HG02798 (cell line): Measurements from ENCODE around the gene CLPTM1.

Source experiments
- ATAC-seq: cut with Tn5 transposase; IDR thresholded peaks from one replicate; pipeline ENCODE4 v1.9.1; 2021; ENCODE audit warnings: mild to moderate bottlenecking; ENCODE audit not compliant: unreplicated experiment, poor library complexity

The CLPTM1 gene

DNA sequence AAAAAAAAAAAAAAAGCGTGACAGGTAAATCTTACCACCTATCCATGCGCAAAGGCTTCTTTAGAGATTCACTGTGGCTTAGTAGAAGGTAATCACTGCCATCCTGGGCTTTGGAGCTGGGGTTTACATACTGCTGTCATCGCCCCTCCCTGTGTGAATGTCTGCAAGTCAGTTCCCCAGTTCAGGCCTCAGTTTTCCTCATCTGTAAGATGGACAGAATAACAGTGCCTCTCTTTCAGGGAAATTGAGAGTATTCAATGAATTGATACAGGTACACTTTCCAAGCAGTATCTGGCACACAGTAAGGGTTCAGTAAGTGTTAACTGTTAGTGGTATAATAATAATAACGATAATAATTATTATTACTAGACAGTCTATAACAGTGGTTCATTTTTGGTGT is 48.3 kb downstream of the CLPTM1 start:
- ATAC-seq: no peak

DNA sequence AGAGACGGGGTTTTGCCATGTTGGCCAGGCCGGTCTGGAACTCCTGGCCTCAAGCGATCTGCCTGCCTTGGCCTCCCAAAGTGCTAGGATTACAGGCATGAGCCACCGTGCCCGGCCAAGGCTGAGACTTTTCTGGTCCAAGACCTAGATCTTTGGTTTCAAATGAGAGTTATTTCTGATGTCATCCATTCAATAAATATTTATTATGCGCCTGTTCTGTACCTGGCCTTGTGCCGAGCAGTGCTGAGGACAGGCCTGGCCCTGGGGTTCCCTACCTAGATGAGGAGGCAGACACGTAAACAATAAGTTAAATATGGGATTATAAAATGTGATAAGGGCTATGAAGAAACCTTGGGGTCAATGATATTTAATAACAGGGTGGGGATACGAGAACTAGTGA is 50.6 kb downstream of the CLPTM1 start:
- ATAC-seq: no peak

DNA sequence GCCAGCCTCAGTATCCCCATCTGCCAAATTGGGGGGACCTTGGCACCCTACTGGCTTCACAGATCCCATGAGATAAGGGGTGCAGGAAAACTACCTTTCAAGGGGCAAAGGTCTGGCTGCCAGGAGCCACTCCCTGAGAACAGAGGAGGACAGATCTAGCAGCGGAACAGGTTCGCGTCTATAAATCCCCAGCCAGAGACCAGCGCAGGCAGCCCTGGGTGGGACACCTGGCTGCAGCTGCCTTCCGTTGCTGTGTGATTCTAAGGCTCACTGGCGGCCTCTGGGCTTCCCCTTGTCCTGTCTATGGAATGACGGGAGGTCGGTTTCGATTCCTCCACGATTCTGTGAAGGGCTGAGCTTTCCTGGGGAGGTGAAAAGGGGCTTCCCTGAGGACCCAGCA is 53.4 kb downstream of the CLPTM1 start:
- no peak for ATAC-seq

DNA sequence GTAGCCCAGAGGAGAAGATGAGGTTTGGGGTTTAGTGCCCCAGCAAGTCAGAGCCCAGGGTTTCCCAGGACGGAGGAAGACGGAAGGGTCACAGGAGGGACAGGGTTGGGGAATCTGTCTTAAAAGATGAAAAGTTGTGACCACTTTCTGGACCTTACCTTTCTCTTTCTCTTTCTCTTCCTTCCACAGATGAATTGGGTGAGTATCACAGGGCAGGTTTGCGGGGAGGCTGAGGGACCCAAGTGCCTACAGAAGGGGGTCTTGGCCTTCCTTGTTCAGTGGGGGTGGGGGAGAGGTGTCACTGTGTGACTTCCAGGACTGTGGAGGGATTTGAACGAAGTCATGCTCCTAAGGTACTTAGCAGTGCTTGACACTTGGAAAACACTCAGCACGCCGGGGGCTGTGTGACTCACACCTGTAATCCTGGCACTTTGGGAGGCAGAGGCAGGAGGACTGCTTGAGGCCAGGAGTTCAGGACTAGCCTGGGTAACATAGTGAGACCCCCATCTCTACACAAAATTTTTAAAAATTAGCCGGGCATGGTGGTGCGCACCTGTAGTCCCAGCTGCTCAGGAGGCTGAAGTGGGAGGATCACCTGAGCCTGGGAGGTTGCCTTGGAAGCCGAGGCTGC is 54.6 kb downstream of the CLPTM1 start:
- no peak for ATAC-seq

DNA sequence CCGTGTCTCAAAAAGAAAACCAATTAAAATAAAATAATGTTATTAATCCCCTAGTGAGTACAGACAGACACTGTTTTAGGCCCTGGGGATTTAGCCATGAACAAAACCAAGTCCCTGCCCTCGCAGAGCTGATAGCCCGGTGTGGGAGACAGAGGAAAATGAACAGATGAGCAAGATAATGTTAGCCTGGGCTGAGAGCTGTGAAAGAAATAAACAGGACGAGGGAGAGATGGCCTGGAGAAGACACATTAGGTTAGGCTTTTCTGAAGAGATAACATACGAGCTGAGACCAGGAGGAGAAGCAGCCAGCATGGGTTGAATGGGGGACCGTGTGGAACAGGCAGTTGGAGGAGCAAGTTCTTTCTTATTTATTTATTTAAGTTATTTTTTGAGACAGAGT is 55.1 kb downstream of the CLPTM1 start:
- no peak for ATAC-seq

DNA sequence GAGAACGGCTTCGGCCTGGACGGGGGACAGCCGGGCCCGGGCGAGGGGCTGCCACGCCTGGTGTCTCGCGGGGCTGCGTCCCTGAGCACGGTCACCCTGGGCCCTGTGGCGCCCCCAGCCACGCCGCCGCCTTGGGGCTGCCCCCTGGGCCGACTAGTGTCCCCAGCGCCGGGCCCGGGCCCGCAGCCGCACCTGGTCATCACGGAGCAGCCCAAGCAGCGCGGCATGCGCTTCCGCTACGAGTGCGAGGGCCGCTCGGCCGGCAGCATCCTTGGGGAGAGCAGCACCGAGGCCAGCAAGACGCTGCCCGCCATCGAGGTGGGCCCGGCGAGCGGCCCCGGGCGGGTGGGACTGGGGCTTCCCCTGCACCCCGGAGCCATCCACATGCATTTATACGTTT is 56.8 kb downstream of the CLPTM1 start:
- ATAC-seq: no peak

DNA sequence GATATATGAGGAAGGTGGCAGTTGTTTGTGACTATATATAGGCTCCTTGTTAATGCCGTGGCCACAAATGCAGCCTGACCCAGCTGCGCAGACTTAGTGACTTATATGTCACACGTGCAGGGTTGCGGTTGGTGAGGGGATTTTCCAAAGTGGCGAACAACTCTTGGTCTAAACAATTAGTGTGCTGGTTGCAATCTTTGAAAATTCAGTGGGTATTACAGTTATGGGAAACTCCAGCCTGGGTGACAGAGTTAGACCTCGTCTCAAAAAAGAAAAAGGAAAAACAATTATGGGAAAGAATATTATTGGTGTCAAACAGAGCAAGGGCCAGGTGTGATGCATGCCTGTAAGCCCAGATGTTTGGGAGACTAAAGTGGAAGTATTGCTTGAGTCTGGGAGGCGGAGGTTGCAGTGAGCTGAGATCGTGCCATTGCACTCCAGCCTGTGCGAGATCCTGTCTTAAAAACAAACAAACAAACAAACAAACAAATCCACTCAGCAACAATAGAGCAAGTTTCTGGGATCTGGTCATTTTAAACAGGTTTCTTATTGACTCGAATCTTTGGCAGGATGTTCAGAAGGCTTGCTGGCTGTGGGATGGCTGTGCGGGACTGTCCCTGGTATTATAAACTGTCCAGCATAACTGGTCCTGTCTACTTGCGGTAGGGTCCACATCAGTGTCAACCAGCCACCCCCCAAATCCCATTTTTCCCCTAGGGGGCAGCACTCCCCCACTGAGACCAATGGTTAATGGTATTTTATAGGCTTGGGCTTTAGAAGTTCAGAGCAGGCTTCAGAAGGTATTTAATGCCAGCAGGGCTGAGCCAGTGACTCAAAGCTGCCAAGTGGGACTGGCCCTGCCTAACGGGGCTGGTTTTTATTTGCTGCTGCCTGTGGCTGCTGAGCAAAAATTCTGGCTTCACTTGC is 61.5 kb downstream of the CLPTM1 start:
- ATAC-seq: peak; percentile 79

DNA sequence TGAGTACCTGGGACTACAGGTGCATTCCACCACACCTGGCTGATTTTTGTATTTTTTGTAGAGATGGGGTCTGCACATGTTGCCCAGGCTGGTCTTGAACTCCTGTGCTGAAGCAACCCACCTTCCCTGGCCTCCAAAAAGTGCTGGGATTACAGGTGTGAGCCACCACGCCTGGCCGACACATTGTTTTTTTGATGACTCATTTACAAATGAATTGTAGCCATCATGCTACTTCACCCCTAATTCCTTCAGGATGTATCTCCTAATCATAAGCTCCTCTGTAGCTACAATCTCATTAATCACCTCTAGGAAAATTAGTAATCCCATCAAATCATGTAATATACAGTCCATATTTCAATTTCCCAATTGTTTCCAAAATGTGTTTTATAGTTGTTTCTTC is 64.0 kb downstream of the CLPTM1 start:
- ATAC-seq: no peak

DNA sequence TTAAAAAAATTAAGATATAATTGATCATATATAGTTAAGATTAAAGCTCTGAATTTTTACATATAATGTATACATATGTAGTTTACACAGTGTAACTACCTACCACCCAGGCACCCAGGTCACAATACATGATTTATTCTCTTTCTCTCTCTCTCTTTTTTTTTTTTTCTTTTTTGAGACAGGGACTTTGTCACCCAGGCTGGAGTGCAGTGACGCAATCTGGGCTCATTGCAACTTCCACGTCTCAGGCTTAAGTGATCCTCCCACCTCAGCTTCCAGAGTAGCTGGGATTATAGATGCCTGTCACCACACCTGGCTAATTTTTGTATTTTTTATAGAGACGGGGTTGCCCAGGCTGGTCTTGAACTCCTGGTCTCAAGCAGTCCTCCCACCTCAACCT is 64.9 kb downstream of the CLPTM1 start:
- ATAC-seq: no peak

DNA sequence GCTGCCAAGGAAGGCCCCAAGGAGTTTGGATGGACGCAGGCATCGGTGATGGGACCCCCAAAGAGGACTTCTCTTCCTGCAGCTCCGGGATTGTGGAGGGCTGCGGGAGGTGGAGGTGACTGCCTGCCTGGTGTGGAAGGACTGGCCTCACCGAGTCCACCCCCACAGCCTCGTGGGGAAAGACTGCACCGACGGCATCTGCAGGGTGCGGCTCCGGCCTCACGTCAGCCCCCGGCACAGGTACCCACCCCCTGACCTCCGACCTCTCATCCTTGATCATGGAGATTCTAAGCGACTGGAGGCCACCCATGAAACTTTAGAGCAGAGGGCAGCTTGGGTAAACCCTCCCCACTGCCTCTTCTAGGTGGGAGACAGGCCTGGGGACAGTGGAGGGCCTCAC is 66.8 kb downstream of the CLPTM1 start:
- ATAC-seq: no peak

DNA sequence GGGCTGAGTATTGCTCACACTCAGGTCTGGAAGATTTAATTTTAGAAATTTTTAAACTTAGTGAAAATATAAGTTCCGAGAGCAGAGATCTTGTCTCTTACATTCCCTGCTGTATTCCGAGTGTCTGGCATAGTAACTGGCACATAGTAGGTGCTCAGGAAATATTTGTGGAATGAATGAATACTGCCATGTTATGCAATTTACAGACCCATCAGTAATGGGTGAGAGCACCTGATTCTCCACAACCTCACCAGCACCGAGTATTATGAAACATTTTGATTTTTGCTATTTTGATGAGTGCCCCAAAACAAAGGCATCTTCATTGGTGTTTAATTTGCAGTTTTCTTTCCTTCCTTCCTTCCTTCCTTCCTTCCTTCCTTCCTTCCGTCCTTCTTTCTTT is 67.9 kb downstream of the CLPTM1 start:
- no peak for ATAC-seq

DNA sequence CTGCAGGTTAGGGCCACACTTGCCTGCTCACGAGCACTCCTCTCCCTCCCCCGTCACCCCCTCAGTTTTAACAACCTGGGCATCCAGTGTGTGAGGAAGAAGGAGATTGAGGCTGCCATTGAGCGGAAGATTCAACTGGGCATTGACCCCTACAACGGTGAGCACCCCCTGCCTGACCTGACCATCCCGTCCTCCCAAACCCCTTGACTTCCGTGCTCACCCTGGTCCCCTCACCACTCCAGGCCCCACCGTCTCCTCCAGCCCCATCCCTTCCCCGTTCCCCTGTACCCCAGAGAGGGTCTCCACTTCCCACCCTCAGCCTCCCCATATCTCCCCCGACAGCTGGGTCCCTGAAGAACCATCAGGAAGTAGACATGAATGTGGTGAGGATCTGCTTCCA is 70.1 kb downstream of the CLPTM1 start:
- no peak for ATAC-seq

DNA sequence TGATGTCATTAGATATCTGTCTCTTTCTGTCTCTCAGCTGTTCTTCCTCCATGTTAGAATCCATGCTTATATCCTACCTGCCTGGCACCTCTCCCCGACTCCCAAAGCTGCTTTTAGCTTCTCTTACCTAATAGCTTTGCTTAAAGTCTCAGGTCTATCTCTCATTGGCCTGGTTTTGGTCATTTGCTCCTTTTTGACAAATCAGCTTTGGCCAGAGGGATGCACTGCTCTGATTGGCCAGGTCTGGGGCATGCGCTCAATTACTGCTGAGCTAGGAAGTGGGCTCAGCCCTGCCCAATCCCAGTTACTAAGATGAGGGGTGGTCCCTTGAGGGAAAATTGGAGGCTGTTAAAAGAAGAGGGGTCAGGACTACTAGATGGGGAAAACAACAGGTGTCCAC is 72.2 kb downstream of the CLPTM1 start:
- ATAC-seq: no peak

DNA sequence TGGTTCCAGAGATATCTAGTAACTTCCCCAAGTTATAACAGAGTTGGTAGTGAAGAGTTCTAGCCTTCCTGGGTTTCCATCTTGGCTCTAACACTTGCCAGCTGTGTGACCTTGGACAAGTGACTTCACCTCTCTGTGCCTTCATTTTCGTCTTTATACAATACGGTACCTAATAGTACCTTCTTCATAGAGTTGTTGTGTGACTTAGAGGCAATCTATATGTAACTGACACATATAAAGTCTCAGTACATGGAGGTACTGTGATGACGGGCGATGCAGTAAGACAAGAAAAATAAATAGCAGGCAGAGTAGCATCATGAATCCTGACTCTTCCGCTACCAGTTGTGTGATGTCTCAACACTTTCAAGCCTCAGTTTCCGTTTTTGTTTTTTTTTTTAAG is 75.6 kb downstream of the CLPTM1 start:
- no peak for ATAC-seq

DNA sequence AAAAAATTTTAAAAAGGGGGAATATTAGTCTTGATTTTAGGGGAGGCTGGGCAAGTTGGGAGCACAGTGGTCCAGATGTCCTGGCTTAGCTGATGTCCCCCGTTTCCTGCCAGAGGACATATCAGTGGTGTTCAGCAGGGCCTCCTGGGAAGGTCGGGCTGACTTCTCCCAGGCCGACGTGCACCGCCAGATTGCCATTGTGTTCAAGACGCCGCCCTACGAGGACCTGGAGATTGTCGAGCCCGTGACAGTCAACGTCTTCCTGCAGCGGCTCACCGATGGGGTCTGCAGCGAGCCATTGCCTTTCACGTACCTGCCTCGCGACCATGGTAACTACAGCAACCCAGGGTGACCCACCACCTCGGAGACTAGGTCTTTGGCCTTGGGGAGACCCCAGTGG is 77.2 kb downstream of the CLPTM1 start:
- no peak for ATAC-seq

DNA sequence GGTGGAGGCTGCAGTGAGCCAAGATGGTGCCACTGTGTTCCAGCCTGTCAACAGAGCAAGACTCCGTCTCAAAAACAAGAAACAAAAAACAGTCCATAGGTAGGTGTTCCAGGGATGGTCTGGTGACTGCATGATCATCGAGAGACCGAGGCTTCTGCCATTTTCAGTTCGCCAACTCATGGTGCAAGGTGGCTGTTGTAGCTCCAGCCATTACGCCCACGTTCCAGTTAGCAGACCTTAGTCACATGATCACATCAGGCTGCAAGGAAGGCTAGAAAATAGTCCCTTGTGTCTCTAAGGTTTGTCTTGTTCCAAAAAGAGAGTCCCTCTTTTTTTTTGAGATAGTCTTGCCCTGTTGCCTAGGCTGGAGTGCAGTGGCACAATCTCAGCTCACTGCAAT is 80.6 kb downstream of the CLPTM1 start:
- no peak for ATAC-seq

DNA sequence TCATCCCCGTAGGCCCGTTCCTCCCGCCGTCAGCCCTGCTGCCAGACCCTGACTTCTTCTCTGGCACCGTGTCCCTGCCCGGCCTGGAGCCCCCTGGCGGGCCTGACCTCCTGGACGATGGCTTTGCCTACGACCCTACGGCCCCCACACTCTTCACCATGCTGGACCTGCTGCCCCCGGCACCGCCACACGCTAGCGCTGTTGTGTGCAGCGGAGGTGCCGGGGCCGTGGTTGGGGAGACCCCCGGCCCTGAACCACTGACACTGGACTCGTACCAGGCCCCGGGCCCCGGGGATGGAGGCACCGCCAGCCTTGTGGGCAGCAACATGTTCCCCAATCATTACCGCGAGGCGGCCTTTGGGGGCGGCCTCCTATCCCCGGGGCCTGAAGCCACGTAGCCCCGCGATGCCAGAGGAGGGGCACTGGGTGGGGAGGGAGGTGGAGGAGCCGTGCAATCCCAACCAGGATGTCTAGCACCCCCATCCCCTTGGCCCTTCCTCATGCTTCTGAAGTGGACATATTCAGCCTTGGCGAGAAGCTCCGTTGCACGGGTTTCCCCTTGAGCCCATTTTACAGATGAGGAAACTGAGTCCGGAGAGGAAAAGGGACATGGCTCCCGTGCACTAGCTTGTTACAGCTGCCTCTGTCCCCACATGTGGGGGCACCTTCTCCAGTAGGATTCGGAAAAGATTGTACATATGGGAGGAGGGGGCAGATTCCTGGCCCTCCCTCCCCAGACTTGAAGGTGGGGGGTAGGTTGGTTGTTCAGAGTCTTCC is 82.4 kb downstream of the CLPTM1 start:
- ATAC-seq: no peak

DNA sequence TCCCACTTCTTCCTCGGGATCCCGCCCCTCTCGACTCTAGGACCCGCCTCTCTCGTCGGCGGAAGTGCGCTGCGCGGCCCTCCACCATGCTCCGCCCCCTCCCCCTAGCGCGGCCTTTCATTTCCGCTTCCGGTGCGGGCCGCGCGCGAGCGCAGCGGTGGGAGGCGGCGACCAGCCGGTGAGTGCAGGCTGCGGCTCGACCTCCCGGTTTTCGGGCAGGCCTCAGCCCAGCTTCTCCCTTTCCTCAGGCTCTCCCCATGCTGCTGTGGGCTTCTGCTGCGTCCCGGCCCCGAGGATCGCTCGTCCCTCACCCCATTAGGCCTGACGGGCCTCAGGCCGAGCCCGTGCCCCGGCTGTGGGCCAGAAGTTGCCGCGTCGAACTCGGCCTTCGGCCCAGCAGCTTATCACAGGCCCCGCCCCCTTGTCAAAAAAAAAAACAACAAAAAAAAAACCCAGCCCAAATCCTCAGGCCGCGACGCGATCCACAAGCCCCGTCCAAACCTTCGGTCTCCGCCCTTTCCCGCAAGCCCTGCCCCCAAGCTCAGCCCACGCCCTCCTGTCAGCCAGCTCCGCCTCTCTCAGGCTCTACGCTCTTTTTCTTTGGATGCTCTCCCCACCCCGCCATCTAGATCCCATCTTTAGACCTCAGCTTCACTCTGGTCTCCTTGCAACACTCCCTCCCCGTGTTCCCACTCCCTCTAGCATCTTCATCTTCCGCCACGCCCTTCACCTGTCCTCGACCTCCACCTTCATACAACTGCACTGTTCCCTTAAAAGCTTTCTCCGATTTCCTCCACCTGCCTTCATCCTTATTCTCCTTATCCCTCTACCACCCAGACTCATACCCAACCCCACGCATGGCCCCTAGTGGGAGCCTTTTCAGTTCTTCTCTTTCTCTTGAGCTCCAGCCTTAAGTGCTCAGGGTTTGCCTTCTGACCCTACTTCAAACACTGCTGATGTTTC is 84.0 kb downstream of the CLPTM1 start, which contains the start of gene CLASRP:
TSS of gene CLASRP (plus strand) at position 115 of the 963 bp plus-strand sequence. CDS start 1,168 bp downstream, outside the sequence.
- ATAC-seq: peak; percentile 88

DNA sequence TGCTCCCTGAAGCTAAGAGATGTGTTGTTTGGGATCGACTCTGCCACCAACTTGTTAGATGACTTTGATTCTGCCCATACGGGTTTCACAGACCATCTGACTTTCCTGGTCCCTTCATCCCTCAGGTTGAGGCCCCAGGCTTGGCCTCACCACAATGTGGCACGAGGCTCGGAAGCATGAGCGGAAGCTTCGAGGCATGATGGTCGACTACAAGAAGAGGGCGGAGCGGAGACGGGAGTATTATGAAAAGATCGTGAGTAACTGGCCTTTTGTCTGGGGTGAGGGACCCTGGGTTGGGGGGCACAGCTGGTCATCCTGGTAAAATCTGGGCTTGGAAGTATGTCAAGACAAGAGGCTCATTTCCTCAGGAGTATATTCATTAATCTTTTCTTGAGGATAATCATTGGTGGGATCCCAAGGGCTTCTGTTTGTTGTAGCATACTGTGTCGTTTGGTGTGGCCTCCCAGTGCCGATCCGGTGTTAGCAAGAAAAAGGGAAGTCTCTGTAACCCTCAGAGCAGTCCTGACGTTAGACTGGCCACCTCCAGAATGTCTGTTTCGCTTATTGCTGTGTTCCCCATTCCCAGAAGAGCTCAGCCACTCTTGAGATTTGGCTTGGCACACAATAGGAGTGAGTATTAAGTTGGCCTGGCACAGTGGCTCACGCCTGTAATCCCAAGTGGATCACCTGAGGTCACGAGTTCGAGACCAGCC is 85.0 kb downstream of the CLPTM1 start:
- no peak for ATAC-seq
